GM19372 (cell line): ENCODE measurements around the gene TEX36.
"Not testable (repeated sequence)": the region's sequence is repeated elsewhere in the genome, so short reads cannot be mapped to it uniquely, and the experiment has no call there.

Experiments used
- ATAC-seq: cut with Tn5 transposase; IDR thresholded peaks from one replicate; pipeline ENCODE4 v1.9.1; 2021; ENCODE audit warnings: mild to moderate bottlenecking, low read depth, moderate library complexity; ENCODE audit not compliant: unreplicated experiment

TEX36 gene

GRCh38 chr10:125637496-125637895 is 45.5 kb downstream of the TEX36 start:
- ATAC-seq: no peak

GRCh38 chr10:125634606-125635005 is 48.4 kb downstream of the TEX36 start:
- ATAC-seq: no peak

GRCh38 chr10:125633517-125633999 is 49.4 kb downstream of the TEX36 start:
- ATAC-seq: no peak

GRCh38 chr10:125631806-125632205 is 51.2 kb downstream of the TEX36 start:
- ATAC-seq: no peak

GRCh38 chr10:125629758-125630376 is 53.1 kb downstream of the TEX36 start:
- peak; percentile 77 for ATAC-seq

GRCh38 chr10:125628104-125629049 is 54.6 kb downstream of the TEX36 start:
- no peak for ATAC-seq

- no peak for ATAC-seq
Observed at GRCh38 chr10:125627646-125628045, 55.3 kb downstream of the TEX36 start.

GRCh38 chr10:125626671-125627070 is 56.3 kb downstream of the TEX36 start:
- ATAC-seq: no peak

- no peak for ATAC-seq
Observed at GRCh38 chr10:125625586-125625985, 57.4 kb downstream of the TEX36 start.

- no peak for ATAC-seq
Observed at GRCh38 chr10:125624800-125625199, 58.2 kb downstream of the TEX36 start.

GRCh38 chr10:125621052-125621451 is 61.9 kb downstream of the TEX36 start:
- ATAC-seq: no peak

- no peak for ATAC-seq
Observed at GRCh38 chr10:125620401-125620800, 62.6 kb downstream of the TEX36 start.

- ATAC-seq: not testable (repeated sequence)
Observed at GRCh38 chr10:125613062-125613461, 69.9 kb downstream of the TEX36 start.

- no peak for ATAC-seq
Observed at GRCh38 chr10:125611756-125612155, 71.2 kb downstream of the TEX36 start.

- ATAC-seq: no peak
Observed at GRCh38 chr10:125611216-125611615, 71.7 kb downstream of the TEX36 start.

- ATAC-seq: no peak
Observed at GRCh38 chr10:125609859-125610258, 73.1 kb downstream of the TEX36 start.

- ATAC-seq: no peak
Observed at GRCh38 chr10:125608474-125608873, 74.5 kb downstream of the TEX36 start.

GRCh38 chr10:125607689-125608290 is 75.2 kb downstream of the TEX36 start:
- ATAC-seq: no peak

- ATAC-seq: no peak
Observed at GRCh38 chr10:125606414-125607010, 76.5 kb downstream of the TEX36 start.
